ENCODE data around the gene CIC. TPM values are rescaled to one million over a fixed set of nuclear protein-coding genes. Genes with fewer than 3 reads are reported as not detected.

Gene CIC
- total and polyA plus RNA-seq, 9 of the 15 experiments (the other 6 are each of a cell fraction or from before 2014, with no cell fraction given), result 0.07 to 44.7 (median 8.6) TPM

DNA sequence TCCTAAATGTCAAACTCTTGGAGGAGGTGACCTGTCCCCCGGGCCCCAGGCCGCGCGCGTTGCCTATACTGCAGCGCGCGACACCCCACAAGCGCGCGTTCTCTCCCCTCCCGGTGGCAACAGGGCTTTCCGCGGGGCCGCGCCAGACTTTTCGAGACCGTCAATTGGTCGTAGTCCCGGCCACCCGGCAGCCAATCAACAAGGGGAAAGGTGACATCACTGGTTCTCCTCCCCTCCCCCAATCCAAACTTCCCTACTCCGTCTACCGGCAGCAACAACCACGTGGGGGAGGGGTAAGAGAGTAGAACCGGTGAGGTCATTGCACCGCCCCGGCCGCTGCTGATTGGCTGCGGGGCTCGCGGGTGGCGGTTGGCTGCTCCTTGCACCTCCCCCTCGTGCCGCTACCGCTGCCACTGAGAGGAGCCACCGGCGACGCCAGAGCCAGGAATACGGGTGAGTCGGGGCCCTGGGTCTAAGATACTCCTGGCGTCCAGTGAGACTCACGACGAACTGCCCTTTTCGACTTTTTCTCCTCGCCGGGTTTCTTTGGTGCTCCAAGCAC lies 829 bp upstream of the CIC start (continued):
- TF ChIP-seq, protein P1, sequence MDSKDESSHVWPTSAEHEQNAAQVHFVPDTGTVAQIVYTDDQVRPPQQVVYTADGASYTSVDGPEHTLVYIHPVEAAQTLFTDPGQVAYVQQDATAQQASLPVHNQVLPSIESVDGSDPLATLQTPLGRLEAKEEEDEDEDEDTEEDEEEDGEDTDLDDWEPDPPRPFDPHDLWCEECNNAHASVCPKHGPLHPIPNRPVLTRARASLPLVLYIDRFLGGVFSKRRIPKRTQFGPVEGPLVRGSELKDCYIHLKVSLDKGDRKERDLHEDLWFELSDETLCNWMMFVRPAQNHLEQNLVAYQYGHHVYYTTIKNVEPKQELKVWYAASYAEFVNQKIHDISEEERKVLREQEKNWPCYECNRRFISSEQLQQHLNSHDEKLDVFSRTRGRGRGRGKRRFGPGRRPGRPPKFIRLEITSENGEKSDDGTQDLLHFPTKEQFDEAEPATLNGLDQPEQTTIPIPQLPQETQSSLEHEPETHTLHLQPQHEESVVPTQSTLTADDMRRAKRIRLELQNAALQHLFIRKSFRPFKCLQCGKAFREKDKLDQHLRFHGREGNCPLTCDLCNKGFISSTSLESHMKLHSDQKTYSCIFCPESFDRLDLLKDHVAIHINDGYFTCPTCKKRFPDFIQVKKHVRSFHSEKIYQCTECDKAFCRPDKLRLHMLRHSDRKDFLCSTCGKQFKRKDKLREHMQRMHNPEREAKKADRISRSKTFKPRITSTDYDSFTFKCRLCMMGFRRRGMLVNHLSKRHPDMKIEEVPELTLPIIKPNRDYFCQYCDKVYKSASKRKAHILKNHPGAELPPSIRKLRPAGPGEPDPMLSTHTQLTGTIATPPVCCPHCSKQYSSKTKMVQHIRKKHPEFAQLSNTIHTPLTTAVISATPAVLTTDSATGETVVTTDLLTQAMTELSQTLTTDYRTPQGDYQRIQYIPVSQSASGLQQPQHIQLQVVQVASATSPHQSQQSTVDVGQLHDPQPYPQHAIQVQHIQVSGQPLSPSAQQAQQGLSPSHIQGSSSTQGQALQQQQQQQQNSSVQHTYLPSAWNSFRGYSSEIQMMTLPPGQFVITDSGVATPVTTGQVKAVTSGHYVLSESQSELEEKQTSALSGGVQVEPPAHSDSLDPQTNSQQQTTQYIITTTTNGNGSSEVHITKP (IDR thresholded peaks at IDR 0.05; ENCODE audit: partially characterized antibody), result peak; percentile 8
- TF ChIP-seq BHLHE40 (IDR thresholded peaks at IDR 0.05; ENCODE audit: low read length) (peak; percentile 53), HSF4 (CRISPR knock-in tag; IDR thresholded peaks at IDR 0.05; ENCODE audit: borderline replicate concordance) (no peak), RBBP5 (IDR thresholded peaks at IDR 0.05; ENCODE audit: borderline replicate concordance, insufficient read depth, low read length, poor library complexity, severe bottlenecking) (no peak), EP400 (IDR thresholded peaks at IDR 0.05) (peak; percentile 92), ARNT (IDR thresholded peaks at IDR 0.05) (no peak), CREM (IDR thresholded peaks at IDR 0.05; ENCODE audit: low read depth) (peak; percentile 75), RBM17 (IDR thresholded peaks at IDR 0.05; ENCODE audit: borderline replicate concordance, low read depth, low read length) (no peak), TAL1 (IDR thresholded peaks at IDR 0.05) (no peak), XRCC5 (IDR thresholded peaks at IDR 0.05; ENCODE audit: low read depth, low read length) (0 out of 2 replicates have a peak, but pooled peaks have one; percentile 27), KDM1A (IDR thresholded peaks at IDR 0.05) (no peak), POLR3A (IDR thresholded peaks at IDR 0.05; ENCODE audit: borderline replicate concordance, extremely low read depth, insufficient read depth, insufficient read length) (no peak), HMGN3 (IDR thresholded peaks at IDR 0.05; ENCODE audit: borderline replicate concordance, extremely low read depth, insufficient read length, low read depth, low read length) (peak; percentile 68), ZNF699 (CRISPR knock-in tag; IDR thresholded peaks at IDR 0.05; ENCODE audit: insufficient replicate concordance) (no peak), ZNF445 (CRISPR knock-in tag; IDR thresholded peaks at IDR 0.05; ENCODE audit: low read depth) (no peak), NONO (IDR thresholded peaks at IDR 0.05; ENCODE audit: low read depth in 2 of 2, low read length in 1 of 2) (no peak)
- TF ChIP-seq, protein P2, sequence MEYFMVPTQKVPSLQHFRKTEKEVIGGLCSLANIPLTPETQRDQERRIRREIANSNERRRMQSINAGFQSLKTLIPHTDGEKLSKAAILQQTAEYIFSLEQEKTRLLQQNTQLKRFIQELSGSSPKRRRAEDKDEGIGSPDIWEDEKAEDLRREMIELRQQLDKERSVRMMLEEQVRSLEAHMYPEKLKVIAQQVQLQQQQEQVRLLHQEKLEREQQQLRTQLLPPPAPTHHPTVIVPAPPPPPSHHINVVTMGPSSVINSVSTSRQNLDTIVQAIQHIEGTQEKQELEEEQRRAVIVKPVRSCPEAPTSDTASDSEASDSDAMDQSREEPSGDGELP (CRISPR knock-in tag; IDR thresholded peaks at IDR 0.05; ENCODE audit: borderline replicate concordance), result peak; percentile 42; the same call in 1 of the 2 replicates
- TF ChIP-seq, protein P3, sequence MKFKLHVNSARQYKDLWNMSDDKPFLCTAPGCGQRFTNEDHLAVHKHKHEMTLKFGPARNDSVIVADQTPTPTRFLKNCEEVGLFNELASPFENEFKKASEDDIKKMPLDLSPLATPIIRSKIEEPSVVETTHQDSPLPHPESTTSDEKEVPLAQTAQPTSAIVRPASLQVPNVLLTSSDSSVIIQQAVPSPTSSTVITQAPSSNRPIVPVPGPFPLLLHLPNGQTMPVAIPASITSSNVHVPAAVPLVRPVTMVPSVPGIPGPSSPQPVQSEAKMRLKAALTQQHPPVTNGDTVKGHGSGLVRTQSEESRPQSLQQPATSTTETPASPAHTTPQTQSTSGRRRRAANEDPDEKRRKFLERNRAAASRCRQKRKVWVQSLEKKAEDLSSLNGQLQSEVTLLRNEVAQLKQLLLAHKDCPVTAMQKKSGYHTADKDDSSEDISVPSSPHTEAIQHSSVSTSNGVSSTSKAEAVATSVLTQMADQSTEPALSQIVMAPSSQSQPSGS (CRISPR knock-in tag; IDR thresholded peaks at IDR 0.05), result peak; percentile 99
- TF ChIP-seq, protein P4, sequence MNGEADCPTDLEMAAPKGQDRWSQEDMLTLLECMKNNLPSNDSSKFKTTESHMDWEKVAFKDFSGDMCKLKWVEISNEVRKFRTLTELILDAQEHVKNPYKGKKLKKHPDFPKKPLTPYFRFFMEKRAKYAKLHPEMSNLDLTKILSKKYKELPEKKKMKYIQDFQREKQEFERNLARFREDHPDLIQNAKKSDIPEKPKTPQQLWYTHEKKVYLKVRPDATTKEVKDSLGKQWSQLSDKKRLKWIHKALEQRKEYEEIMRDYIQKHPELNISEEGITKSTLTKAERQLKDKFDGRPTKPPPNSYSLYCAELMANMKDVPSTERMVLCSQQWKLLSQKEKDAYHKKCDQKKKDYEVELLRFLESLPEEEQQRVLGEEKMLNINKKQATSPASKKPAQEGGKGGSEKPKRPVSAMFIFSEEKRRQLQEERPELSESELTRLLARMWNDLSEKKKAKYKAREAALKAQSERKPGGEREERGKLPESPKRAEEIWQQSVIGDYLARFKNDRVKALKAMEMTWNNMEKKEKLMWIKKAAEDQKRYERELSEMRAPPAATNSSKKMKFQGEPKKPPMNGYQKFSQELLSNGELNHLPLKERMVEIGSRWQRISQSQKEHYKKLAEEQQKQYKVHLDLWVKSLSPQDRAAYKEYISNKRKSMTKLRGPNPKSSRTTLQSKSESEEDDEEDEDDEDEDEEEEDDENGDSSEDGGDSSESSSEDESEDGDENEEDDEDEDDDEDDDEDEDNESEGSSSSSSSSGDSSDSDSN (IDR thresholded peaks at IDR 0.05; ENCODE audit: borderline replicate concordance in 1 of 2, low read depth in 2 of 2, low read length in 2 of 2), result no peak
